Esophagus squamous epithelium (tissue), 4 donors: ENCODE data around the gene KNSTRN.

Experiments
- POLR2A ChIP-seq, 4 donors: fragments of 450-650 bp; IDR thresholded peaks; one replicate each; pipeline ENCODE4 v1.6.1; 2017; ENCODE audit warnings: antibody characterized with exemption in 4 of 4, mild to moderate bottlenecking in 4 of 4, moderate library complexity in 3 of 4
- TF ChIP-seq, protein P1 (sequence below), 6 experiments: fragments of 450-650 bp in 4 of 6; fragments of 200-600 bp in 2 of 6; sonication (generic) in 2 of 6; IDR thresholded peaks; one replicate each; pipeline ENCODE4 v1.5.1; 2016 to 2019; ENCODE audit warnings: antibody characterized with exemption in 6 of 6, mild to moderate bottlenecking in 4 of 6, moderate library complexity in 4 of 6

- TF ChIP-seq, protein P1, sequence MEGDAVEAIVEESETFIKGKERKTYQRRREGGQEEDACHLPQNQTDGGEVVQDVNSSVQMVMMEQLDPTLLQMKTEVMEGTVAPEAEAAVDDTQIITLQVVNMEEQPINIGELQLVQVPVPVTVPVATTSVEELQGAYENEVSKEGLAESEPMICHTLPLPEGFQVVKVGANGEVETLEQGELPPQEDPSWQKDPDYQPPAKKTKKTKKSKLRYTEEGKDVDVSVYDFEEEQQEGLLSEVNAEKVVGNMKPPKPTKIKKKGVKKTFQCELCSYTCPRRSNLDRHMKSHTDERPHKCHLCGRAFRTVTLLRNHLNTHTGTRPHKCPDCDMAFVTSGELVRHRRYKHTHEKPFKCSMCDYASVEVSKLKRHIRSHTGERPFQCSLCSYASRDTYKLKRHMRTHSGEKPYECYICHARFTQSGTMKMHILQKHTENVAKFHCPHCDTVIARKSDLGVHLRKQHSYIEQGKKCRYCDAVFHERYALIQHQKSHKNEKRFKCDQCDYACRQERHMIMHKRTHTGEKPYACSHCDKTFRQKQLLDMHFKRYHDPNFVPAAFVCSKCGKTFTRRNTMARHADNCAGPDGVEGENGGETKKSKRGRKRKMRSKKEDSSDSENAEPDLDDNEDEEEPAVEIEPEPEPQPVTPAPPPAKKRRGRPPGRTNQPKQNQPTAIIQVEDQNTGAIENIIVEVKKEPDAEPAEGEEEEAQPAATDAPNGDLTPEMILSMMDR (IDR thresholded peaks at IDR 0.05) = no peak
- TF ChIP-seq POLR2A (IDR thresholded peaks at IDR 0.05) = no peak
Measured at GRCh38 chr15:40429068-40429710, 46.7 kb downstream of the KNSTRN start.
